NT2/D1 (cell line): ENCODE measurements around the gene SLC25A21.

Experiments
- DNase-seq: peaks from one replicate; pipeline ENCODE4 v3.0.0-alpha.2; 2011; ENCODE audit warnings: low read depth, low spot score
- H3K27me3 ChIP-seq: 2 replicates; pipeline ENCODE4 v1.6.0; 2011; ENCODE audit warnings: mild to moderate bottlenecking; ENCODE audit not compliant: insufficient read length, insufficient read depth
- H3K36me3 ChIP-seq: 2 replicates; pipeline ENCODE4 v1.6.1; 2011; ENCODE audit warnings: mild to moderate bottlenecking, low read length, mixed read lengths; ENCODE audit not compliant: insufficient read depth, insufficient read length
- H3K4me1 ChIP-seq: 2 replicates; pipeline ENCODE4 v1.5.1; 2011; ENCODE audit not compliant: insufficient read depth, insufficient read length
- H3K4me3 ChIP-seq: 2 replicates; pipeline ENCODE4 v1.5.1; 2011; ENCODE audit warnings: low read depth; ENCODE audit not compliant: insufficient read length
- H3K9ac ChIP-seq: 2 replicates; pipeline ENCODE4 v1.6.0; 2011; ENCODE audit warnings: low read depth; ENCODE audit not compliant: insufficient read length
- H3K9me3 ChIP-seq: 2 replicates; pipeline ENCODE4 v1.5.1; 2011; ENCODE audit warnings: mild to moderate bottlenecking, low read length; ENCODE audit not compliant: insufficient read depth
- SUZ12 ChIP-seq: IDR thresholded peaks from 2 replicates; pipeline ENCODE4 v1.6.1; 2011; ENCODE audit not compliant: insufficient read length, insufficient read depth; ENCODE audit errors: extremely low read depth
- YY1 ChIP-seq: IDR thresholded peaks from 2 replicates; pipeline ENCODE4 v1.6.1; 2011; ENCODE audit not compliant: insufficient read length, insufficient read depth
- ZNF274 ChIP-seq: IDR thresholded peaks from 2 replicates; pipeline ENCODE4 v1.6.1; 2011; ENCODE audit warnings: mild to moderate bottlenecking, low read depth, low read length

Gene SLC25A21

GRCh38 chr14:36683083-36683724, 489.2 kb downstream of the SLC25A21 start:
- no peak for DNase-seq
- H3K36me3 ChIP-seq = no peaks in the 10 kb centered on the region
- H3K4me1 ChIP-seq = no peaks in the 10 kb centered on the region
- TF ChIP-seq SUZ12 = no peak
- no peak for TF ChIP-seq YY1
- no peak for TF ChIP-seq ZNF274
- H3K9me3 ChIP-seq = no peaks in the 10 kb centered on the region
- H3K27me3 ChIP-seq = no peaks in the 10 kb centered on the region
- no peak overlapping the region for H3K9ac ChIP-seq
- no peak overlapping the region for H3K4me3 ChIP-seq

DNA sequence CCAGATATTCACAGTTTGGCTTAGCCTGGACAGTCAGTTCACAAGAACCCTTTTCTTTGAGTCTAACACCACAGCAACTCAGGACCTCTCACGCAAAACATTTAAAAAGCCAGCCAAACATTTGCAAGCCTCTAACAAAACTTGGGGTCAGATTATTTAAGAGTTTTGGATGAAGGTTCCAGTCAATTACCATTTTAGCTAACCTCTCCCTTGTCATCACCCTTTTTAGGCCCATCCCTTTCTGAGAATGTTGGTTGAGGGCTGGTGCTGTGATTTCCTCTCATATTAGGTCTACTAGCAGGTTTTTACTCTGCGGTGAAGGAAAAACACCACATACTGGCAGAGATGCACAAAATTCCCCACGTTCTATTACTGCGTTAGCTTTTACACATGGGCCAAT, 490.1 kb downstream of the SLC25A21 start:
- H3K9ac ChIP-seq = no peak overlapping the region
- no peak for DNase-seq
- H3K4me1 ChIP-seq = no peaks in the 10 kb centered on the region
- TF ChIP-seq YY1 (no peak), SUZ12 (no peak), ZNF274 (no peak)
- H3K27me3 ChIP-seq = no peaks in the 10 kb centered on the region
- no peak overlapping the region for H3K4me3 ChIP-seq
- no peaks in the 10 kb centered on the region for H3K36me3 ChIP-seq
- no peaks in the 10 kb centered on the region for H3K9me3 ChIP-seq

- peaks cover 2% of the 10 kb centered on the region for H3K4me1 ChIP-seq
- no peak for DNase-seq
- TF ChIP-seq ZNF274 (no peak), YY1 (no peak), SUZ12 (no peak)
- no peaks in the 10 kb centered on the region for H3K27me3 ChIP-seq
- no peaks in the 10 kb centered on the region for H3K36me3 ChIP-seq
- no peak overlapping the region for H3K4me3 ChIP-seq
- H3K9ac ChIP-seq = no peak overlapping the region
- no peaks in the 10 kb centered on the region for H3K9me3 ChIP-seq
Measured at GRCh38 chr14:36676236-36676635, 496.2 kb downstream of the SLC25A21 start.

DNA sequence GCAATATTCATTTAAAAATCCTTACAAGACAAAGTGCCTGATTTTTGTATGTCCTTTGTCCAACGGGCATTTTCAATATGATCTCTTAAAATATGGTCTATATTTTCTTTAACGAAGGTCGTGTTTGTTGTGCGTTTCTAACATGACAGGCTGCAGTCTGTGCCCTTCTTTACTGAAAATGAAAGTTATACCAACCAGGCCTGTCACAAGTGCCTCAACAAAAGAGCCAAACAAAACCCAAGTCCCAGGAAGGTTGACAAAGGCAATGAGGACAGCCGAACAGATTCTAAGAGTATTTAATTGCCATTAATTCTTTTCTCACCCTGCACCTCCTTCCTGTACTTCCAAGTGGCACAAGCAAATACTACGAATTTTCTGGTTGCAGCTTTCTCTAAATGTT, 496.8 kb downstream of the SLC25A21 start:
- Histone ChIP-seq H3K4me1 (peaks cover 2% of the 10 kb centered on the region), H3K4me3 (no peak overlapping the region), H3K27me3 (no peaks in the 10 kb centered on the region), H3K36me3 (no peaks in the 10 kb centered on the region), H3K9me3 (no peaks in the 10 kb centered on the region), H3K9ac (no peak overlapping the region)
- no peak for DNase-seq
- TF ChIP-seq YY1 (no peak), SUZ12 (no peak), ZNF274 (no peak)

DNA sequence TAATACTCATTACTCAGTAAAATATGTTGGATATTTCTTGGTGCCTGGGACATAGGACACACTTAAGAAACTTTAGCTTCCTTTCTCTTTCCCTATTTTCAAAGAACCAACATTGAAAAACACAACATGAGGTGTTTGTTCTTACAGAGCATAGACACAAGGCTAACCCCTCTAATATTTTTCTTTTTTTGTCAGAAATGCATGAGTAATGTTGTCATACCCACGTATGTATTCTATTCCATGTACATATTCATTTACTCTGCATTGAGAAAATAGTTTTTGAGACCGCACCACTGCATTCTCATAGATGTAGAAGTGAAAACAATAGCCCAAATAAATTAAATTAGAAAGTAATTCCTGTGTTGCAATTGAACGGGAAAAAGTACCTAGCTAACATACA, 497.7 kb downstream of the SLC25A21 start:
- Histone ChIP-seq H3K4me3 (no peak overlapping the region), H3K9me3 (no peaks in the 10 kb centered on the region), H3K36me3 (no peaks in the 10 kb centered on the region), H3K9ac (no peak overlapping the region), H3K27me3 (peaks cover 2% of the 10 kb centered on the region), H3K4me1 (peaks cover 2% of the 10 kb centered on the region)
- no peak for TF ChIP-seq YY1
- no peak for TF ChIP-seq SUZ12
- TF ChIP-seq ZNF274 = no peak
- DNase-seq = no peak

DNA sequence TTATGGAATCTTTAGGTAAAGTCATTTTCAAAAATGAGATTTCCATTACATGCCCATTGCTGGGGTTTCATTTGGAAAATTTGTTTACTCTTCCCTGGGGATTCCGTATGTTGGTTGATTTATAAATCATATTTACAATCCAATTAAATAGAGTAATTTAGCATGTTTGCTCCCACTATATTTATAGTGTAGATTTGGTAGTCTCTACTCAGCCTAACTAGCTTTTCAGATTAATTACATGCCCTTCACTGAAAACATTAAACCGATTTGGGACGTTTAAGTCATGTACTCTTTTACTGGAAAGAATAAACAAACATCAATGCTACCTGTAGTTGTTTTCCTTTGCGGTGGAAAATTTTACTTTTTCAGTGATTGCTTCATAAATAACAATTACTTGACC, 500.3 kb downstream of the SLC25A21 start:
- no peak for DNase-seq
- Histone ChIP-seq H3K9ac (no peak overlapping the region), H3K27me3 (peaks cover 16% of the 10 kb centered on the region)

GRCh38 chr14:36671149-36671548, 501.3 kb downstream of the SLC25A21 start:
- Histone ChIP-seq H3K27me3 (peaks cover 25% of the 10 kb centered on the region), H3K36me3 (no peaks in the 10 kb centered on the region)
- DNase-seq = no peak

More for the DNA sequence above, 500.3 kb downstream of the SLC25A21 start:
- no peak overlapping the region for H3K4me3 ChIP-seq
- peaks cover 2% of the 10 kb centered on the region for H3K4me1 ChIP-seq
- no peaks in the 10 kb centered on the region for H3K9me3 ChIP-seq
- TF ChIP-seq ZNF274 (no peak), YY1 (no peak), SUZ12 (no peak)
- H3K36me3 ChIP-seq = no peaks in the 10 kb centered on the region

More at GRCh38 chr14:36671149-36671548, 501.3 kb downstream of the SLC25A21 start:
- TF ChIP-seq ZNF274 (no peak), SUZ12 (no peak), YY1 (no peak)
- no peaks in the 10 kb centered on the region for H3K9me3 ChIP-seq
- H3K4me1 ChIP-seq = peaks cover 2% of the 10 kb centered on the region
- H3K4me3 ChIP-seq = no peak overlapping the region
- H3K9ac ChIP-seq = no peak overlapping the region
